ENCODE measurements around the gene DDR2.

The DDR2 gene

DNA sequence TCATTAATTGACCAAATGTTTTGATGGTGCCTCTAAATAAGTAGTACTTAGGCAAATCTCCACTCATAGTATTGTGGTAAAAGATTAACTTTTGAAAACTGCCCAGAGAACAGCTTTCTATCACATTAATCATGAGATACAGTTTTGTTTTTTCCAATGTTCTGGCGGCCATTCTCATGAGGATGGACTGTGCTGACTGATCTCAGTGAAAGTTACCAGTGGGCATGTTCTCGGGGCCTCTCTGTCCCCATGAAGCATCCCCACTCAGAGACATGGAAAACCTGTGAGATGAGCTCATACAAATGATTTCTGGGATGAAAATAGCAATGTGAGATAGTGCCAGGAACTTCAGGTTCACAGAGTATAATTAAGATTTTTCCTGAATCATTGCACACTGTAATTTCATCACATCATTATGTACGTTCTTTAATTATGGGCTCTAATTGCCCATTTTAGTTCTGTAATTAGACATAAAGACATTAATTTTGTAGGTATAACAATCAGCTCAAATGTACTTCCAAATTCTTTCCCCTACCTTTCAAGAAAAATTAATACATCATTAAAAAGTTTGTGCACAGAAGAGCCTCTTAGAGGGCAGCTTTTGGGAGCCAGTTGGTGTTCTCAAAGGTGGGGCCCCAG lies 40.5 kb downstream of the DDR2 start:
- TF ChIP-seq, protein P1, sequence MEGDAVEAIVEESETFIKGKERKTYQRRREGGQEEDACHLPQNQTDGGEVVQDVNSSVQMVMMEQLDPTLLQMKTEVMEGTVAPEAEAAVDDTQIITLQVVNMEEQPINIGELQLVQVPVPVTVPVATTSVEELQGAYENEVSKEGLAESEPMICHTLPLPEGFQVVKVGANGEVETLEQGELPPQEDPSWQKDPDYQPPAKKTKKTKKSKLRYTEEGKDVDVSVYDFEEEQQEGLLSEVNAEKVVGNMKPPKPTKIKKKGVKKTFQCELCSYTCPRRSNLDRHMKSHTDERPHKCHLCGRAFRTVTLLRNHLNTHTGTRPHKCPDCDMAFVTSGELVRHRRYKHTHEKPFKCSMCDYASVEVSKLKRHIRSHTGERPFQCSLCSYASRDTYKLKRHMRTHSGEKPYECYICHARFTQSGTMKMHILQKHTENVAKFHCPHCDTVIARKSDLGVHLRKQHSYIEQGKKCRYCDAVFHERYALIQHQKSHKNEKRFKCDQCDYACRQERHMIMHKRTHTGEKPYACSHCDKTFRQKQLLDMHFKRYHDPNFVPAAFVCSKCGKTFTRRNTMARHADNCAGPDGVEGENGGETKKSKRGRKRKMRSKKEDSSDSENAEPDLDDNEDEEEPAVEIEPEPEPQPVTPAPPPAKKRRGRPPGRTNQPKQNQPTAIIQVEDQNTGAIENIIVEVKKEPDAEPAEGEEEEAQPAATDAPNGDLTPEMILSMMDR (IDR thresholded peaks at IDR 0.05; ENCODE audit: low read depth, low read length), result no peak
- no peak overlapping the region for H3K4me3 ChIP-seq (ENCODE audit: low read depth, low read length)
- in situ Hi-C loops (cut with HindIII; ENCODE audit: low sequenced_read_pairs), result no loop called here
- DNase-seq (ENCODE audit: low read depth, low spot score), result no peak

DNA sequence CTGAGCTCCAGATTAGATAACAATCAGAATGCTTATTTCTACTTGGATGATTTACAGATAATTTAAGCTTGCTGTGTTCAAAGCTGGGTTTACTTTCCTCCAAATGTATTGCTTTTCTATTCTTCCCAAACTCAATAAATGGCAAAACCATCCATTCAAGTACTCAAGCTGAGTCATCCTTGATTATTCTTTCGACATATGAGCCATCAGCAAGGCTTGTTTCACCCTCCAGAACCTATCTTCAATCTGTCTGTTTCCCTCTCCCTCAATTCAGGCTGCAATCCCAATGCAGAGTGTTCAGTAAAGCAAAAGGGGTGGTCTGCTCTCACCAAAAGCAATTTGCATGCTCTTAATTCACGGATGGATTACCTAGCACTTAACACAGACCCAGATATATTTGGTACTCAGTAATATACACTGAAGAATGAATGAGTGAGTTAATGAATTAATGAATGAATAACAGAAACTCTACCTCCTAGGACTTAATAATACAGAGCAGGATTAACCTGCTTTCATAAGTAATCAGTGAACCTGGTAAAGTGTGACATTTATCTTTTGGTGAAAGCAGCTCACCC lies 41.9 kb downstream of the DDR2 start:
- no peak overlapping the region for H3K4me3 ChIP-seq (ENCODE audit: low read depth, low read length)
- TF ChIP-seq, protein P1 (IDR thresholded peaks at IDR 0.05; ENCODE audit: low read depth, low read length), result no peak
- in situ Hi-C loops (cut with HindIII; ENCODE audit: low sequenced_read_pairs), result no loop called here
- no peak for DNase-seq (ENCODE audit: low read depth, low spot score)

DNA sequence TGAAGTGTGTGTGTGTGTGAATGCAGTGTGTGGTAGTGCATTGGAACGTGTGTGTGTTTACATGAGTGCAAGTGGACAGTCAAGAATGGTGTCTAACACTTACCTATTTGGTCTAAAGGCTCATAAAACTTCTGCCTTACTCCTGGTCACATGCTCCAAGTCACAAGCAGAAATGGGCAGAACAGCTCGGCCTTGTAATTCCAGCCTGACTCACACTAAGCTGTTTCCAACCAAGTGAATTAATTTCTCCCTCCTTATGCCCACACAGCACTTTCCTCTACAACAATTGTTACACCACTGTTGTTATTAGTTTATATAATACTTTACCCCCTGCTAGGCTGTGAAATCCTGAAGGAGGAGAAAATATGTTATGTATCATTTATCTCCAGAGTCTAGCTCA lies 43.8 kb downstream of the DDR2 start:
- in situ Hi-C loops (cut with HindIII; ENCODE audit: low sequenced_read_pairs), result no loop called here
- TF ChIP-seq, protein P1 (IDR thresholded peaks at IDR 0.05; ENCODE audit: low read depth, low read length), result no peak
- H3K4me3 ChIP-seq (ENCODE audit: low read depth, low read length), result no peak overlapping the region
- peak; percentile 76 for DNase-seq (ENCODE audit: low read depth, low spot score)

DNA sequence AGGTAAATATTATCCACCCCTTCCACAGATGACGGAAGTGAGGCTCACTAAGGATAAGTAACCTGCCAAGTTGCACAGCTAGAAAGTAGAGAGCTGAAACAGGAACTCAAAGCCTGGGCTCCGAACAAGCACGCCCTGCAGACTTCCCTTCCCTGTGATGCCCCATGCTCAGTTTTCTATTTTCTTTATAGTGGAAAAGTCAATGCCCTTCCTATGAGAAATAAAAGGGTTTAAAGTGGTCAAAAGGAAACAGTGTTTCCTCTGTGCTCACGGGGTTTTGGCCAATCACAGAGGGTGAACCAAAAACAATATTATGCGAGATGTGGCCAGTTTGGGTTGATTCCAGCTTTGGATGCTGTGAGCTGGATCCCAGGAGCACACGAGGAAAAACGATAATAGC lies 44.5 kb downstream of the DDR2 start:
- no peak overlapping the region for H3K4me3 ChIP-seq (ENCODE audit: low read depth, low read length)
- DNase-seq (ENCODE audit: low read depth, low spot score), result no peak
- in situ Hi-C loops (cut with HindIII; ENCODE audit: low sequenced_read_pairs), result no loop called here

DNA sequence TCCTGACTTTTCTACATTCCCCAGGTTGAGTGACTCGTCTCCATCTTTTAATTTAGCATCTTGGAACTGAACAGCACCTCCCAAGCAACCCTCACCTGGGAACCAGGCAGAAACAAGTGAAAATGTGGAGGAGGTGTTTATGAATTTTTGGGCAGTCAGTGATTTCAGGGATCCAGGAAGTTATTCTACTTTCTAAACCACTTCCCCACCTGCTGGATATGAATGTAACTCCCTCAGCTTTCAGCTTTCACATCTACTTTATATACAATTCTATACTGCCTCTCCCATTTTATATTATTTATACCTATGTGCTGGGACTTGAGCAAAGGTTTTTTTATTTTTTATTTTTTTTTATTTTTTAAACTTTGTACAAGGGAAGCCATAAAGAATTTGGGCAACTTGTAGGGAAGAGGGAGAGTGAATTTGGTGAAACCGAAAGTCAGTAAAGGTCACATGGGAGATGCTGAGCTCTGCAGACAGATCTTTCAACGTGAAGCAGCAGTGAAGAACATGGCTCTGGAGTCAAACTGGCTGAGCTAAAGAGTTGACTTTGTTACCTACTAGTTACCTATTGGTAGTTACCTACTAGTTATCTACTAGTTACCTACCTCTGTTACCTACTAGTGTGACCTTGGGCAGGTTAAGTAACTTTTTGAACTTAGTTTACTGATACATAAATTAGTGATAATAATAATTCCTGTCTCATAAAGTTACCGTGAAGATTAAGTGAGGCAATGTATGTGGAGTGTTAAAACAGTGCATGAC lies 45.5 kb downstream of the DDR2 start:
- in situ Hi-C loops (cut with HindIII; ENCODE audit: low sequenced_read_pairs), result no loop called here
- DNase-seq (ENCODE audit: low read depth, low spot score), result no peak
- TF ChIP-seq, protein P1 (IDR thresholded peaks at IDR 0.05; ENCODE audit: low read depth, low read length), result no peak
- no peak overlapping the region for H3K4me3 ChIP-seq (ENCODE audit: low read depth, low read length)

More for the DNA sequence above, 44.5 kb downstream of the DDR2 start:
- TF ChIP-seq, protein P1 (IDR thresholded peaks at IDR 0.05; ENCODE audit: low read depth, low read length), result no peak

DNA sequence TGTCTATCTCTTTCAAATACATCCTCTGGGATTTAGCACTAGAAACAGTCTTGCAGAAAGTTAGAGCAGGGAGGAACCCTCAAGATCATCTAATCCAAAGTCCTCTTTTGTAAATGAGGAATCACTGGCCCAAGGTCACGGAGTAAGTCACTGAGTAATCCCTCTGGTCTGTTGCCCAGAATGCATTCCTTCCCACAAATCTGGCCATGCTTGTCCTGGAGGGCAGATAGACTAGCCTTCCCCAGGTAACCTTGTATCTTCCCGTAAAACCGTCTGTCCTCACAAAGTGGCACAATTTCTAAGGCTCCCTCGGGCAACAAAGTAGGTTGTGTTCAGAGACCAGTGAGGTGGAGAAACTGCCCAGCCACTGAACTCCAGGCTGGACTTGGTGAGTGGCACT lies 46.2 kb downstream of the DDR2 start:
- in situ Hi-C loops (cut with HindIII; ENCODE audit: low sequenced_read_pairs), result no loop called here
- TF ChIP-seq, protein P1 (IDR thresholded peaks at IDR 0.05; ENCODE audit: low read depth, low read length), result no peak
- no peak overlapping the region for H3K4me3 ChIP-seq (ENCODE audit: low read depth, low read length)
- DNase-seq (ENCODE audit: low read depth, low spot score), result peak; percentile 78
